ENCODE data around the gene ARHGAP21. TPM values are rescaled to one million over a fixed set of nuclear protein-coding genes. Genes with fewer than 3 reads are reported as not detected.

Gene ARHGAP21
- total and polyA plus RNA-seq, 5 donors, result 23.2 to 72.0 (median 56.2) TPM

Other genes starting within 250 kb of the ARHGAP21 start
- 10 to 100 TPM in 3 of 4 donors, 1 to 10 TPM in 1; 8.6 to 11.2 (median 10.6) TPM for gene PRTFDC1, start 228.7 kb upstream of the ARHGAP21 start, total RNA-seq
- gene PRTFDC1, start 228.7 kb upstream of the ARHGAP21 start, polyA plus RNA-seq, result 7.6 TPM

All from right cardiac atrium (tissue), 5 donors.